Stimulated activated CD8-positive, alpha-beta memory T cell treated with anti-CD3 and anti-CD28 coated beads, Interleukin-7, amount 100 ng/mL, for 24 hours (primary cell): ENCODE results near the gene CHURC1.
"Not testable (repeated sequence)": the region's sequence is repeated elsewhere in the genome, so short reads cannot be mapped to it uniquely, and the experiment has no call there.

ENCODE experiments used
- DNase-seq: peaks from one replicate; pipeline ENCODE4 v3.0.0-alpha.2; 2020; ENCODE audit warnings: low read depth

Gene CHURC1

GRCh38 chr14:64910847-64911495, 3.3 kb upstream of the CHURC1 start:
- no peak for DNase-seq

DNA sequence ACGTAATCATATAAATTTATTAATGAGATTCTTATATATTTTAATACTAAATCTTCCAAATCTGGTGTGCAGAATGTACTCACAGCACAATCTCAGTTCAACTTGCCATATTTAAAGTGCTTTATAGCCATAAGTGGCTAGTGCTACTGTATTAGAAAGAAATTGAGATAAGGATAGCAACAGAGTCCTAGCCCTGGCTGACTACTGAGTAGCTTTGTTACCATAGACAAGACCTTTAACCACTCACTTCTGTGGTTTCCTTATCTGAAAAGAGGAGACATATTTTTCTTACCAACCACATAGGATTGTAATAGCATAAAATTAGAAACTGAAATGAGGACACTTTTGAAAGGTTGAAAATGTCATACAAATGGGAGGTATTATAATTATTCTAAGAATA, 2.0 kb upstream of the CHURC1 start:
- DNase-seq: no peak

- not testable (repeated sequence) for DNase-seq
Measured at GRCh38 chr14:64913477-64913876, 778 bp upstream of the CHURC1 start.

GRCh38 chr14:64915029-64915424, 772 bp downstream of the CHURC1 start:
- no peak for DNase-seq

DNA sequence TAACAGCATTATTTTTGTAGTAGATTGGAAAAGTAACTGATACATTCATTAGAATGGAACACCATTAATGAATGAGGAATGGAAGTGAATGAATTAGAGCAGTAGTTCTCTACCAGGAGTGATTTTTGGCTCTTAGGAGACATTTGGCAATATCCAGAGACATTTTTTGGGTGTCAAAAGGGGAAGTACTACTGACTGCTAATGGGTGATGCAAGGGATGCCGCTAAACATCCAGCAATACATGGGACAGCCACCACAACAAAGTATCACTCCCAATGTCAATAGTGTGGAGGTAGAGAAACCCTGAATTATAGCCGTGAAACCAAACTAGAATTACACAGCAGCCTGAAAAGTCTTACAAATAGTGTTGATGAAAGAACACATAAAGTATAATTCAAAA, 1.5 kb downstream of the CHURC1 start:
- DNase-seq: no peak

DNA sequence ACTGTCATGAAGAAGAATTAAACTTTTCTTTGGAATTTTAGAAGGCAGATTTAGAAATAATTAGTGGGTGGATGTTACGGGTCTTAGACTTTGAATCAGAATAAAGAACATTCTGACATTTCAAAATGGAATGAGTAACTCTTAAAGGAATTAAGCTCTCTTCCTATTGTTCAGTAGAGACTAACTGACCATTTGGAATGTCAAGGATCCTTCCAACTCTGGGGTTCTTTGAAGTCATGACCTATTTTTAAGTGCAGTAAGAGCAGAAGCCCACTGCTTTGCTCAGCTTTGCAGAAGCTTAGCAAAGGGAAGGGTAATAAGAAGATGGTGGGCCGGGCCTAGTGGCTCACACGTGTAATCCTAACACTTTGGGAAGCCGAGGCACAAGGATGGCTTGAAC, 4.0 kb downstream of the CHURC1 start:
- DNase-seq: no peak

DNA sequence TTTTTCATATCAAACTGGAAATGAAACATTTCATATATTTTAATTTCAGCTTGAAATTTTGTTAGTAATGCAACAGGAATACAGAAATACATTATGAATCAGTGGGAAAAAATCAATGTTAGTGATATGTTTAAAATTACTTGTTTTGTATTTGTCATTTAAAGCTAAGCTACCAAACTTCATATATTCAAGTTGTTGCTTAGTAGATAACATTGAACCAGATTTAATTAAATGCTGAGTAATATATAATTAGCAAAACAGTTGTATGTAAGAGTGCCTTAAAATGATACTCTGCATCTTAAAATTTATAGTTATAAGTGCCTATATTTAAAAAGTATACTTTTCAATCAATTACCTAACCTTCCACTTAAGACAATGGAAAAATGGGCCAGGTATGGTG, 5.0 kb downstream of the CHURC1 start:
- DNase-seq: no peak

- DNase-seq: no peak
Measured at GRCh38 chr14:64919618-64920017, 5.4 kb downstream of the CHURC1 start.

- DNase-seq: no peak
Measured at GRCh38 chr14:64920465-64920864, 6.2 kb downstream of the CHURC1 start.

GRCh38 chr14:64923015-64923414, 8.8 kb downstream of the CHURC1 start:
- DNase-seq: no peak

GRCh38 chr14:64926398-64926995, 12.2 kb downstream of the CHURC1 start:
- no peak for DNase-seq

- DNase-seq: no peak
Measured at GRCh38 chr14:64927031-64927430, 12.8 kb downstream of the CHURC1 start.

- no peak for DNase-seq
Measured at GRCh38 chr14:64928239-64929013, 14.2 kb downstream of the CHURC1 start.

DNA sequence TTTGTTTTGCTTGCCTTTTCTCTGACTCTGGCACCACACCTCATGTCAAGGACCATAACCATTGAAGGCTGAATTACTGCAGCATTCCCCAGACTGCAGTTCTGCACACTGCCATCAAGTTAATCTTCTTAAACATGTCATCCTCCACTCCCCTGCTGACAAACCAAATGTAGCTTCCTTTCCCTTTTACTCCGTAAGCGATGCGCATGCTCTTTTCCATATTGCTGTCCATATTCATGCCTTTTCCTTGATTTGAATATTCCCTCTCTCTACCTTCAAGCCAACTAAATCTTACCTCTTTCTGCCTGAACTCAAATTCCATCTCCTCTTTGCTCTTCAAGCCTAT, 14.7 kb downstream of the CHURC1 start:
- no peak for DNase-seq

DNA sequence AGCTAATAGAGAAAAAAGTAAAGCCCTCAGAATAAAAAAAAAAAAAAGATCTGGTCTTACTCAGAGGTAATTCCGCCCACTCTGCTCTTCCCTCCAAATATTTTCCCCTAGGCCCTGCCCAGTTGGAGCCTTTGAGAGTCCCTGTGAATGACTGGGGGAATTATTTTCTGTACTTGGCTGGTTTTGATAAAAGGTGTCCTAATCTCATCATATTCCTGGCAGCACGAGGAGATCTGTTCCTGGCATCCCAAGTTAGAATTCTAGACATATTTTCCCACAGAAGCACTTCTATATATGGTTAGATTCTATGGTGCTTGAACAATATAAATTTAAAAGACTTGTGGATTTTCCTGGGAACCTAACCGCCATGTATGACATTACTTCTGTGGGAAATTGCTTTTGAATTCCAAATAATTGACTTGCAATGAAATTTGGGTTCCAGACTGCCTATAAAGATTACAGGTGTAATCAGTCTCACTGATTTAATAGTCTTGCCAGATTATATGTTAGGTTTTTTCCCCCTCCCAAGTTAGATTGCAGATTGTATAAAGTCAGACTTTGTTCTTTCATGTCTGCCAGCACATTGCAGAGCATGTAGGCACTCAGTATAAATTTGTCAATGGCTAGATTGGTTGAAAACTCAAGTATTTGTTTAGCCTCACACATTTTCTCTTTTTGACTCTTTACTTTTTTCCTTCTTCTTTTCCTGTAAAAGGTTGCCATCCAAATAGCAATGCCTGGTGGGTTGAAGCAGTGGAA, 16.0 kb downstream of the CHURC1 start:
- DNase-seq: no peak

GRCh38 chr14:64931123-64931522, 16.9 kb downstream of the CHURC1 start:
- DNase-seq: no peak

DNA sequence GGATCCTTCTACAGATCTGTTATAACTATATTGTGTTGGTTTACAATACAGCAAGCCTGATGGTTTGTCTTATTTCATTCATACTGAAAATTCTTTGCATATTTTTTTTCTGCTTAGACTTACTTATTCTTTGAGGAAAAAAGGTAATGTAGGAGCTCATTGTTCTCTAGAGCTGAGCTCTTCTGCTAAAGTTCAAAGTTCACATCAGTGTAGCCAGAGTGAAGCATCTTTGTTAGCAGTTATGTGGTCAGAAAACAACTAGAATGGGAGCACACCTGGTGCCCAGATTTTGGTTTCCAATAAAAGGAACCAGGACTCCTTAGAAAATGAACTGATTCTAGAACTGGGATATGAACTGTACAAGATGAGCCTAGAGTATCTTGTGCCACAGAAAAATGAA, 18.0 kb downstream of the CHURC1 start:
- no peak for DNase-seq

- no peak for DNase-seq
Measured at GRCh38 chr14:64934338-64934929, 20.2 kb downstream of the CHURC1 start.

- DNase-seq: no peak
Measured at GRCh38 chr14:64935508-64935907, 21.3 kb downstream of the CHURC1 start.

GRCh38 chr14:64937171-64937820, 23.0 kb downstream of the CHURC1 start:
- DNase-seq: no peak

GRCh38 chr14:64937821-64938193, 23.6 kb downstream of the CHURC1 start:
- DNase-seq: no peak
